GM12892 (cell line): ENCODE results near the gene TIGAR.
A peak's percentile ranks its signal among the peaks of the same experiment; 100 is the strongest.

Source experiments
- POLR2A ChIP-seq: IDR thresholded peaks from 2 replicates; pipeline ENCODE4 v1.6.1; 2011; ENCODE audit warnings: low read depth, low read length, control low read depth
- POLR2AphosphoS5 ChIP-seq: IDR thresholded peaks from 2 replicates; pipeline ENCODE4 v1.6.1; 2011; ENCODE audit warnings: low read depth, low read length, control low read depth
- TAF1 ChIP-seq: IDR thresholded peaks from 2 replicates; pipeline ENCODE4 v1.6.1; 2011; ENCODE audit warnings: low read depth, mild to moderate bottlenecking, control low read depth, low read length, borderline replicate concordance

- TF ChIP-seq POLR2AphosphoS5 (peak; percentile 98), POLR2A (peak; percentile 99), TAF1 (peak; percentile 90)
Observed at GRCh38 chr12:4320853-4321701, at the start of gene TIGAR.
